ENCODE measurements around the gene FCGR3B.
"Not testable (repeated sequence)": the region's sequence is repeated elsewhere in the genome, so short reads cannot be mapped to it uniquely, and the experiment has no call there.

GRCh38 chr1:161606541-161607336 lies 24.2 kb downstream of the FCGR3B start:
- not testable (repeated sequence) for TF ChIP-seq POLR2A (IDR thresholded peaks at IDR 0.05; ENCODE audit: low read length); GATA1 (IDR thresholded peaks at IDR 0.05; ENCODE audit: low read depth, low read length)
